Adrenal gland (tissue), 12 donors: ENCODE results near the gene DNAL4. TPM values are rescaled to one million over a fixed set of nuclear protein-coding genes. Genes with fewer than 3 reads are reported as not detected.

Experiments used
- DNase-seq, 7 donors: peaks; one replicate each; pipeline ENCODE4 v3.0.0-alpha.2; 2019 to 2020
- H3K27ac ChIP-seq, 5 donors: fragments of 200-600 bp; sonication (generic) in 4 of 5; 1 replicate in 3 of 5; 2 replicates in 2 of 5; pipeline versions ENCODE4 v1.5.1 to v1.8.0; 2016 to 2020; ENCODE audit warnings: mild to moderate bottlenecking in 1 of 5
- H3K27me3 ChIP-seq: fragments of 200-600 bp; 2 replicates; pipeline ENCODE4 v1.8.0; 2021
- H3K36me3 ChIP-seq, 2 donors: fragments of 200-600 bp; replicated peaks in 1 of 2; 1 replicate in 1 of 2; 2 replicates in 1 of 2; pipeline versions ENCODE4 v1.5.1 to v1.8.0; 2018 to 2022
- H3K4me1 ChIP-seq, 2 donors: fragments of 200-600 bp; replicated peaks in 1 of 2; 1 replicate in 1 of 2; 2 replicates in 1 of 2; pipeline versions ENCODE4 v1.5.1 to v1.8.0; 2018 to 2021
- H3K4me3 ChIP-seq, 4 donors: fragments of 200-600 bp; sonication (generic) in 3 of 4; one replicate each; pipeline ENCODE4 v1.5.1; 2016 to 2018
- H3K9me3 ChIP-seq, 3 donors: fragments of 200-600 bp; sonication (generic) in 1 of 3; replicated peaks in 1 of 3; 1 replicate in 2 of 3; 2 replicates in 1 of 3; pipeline versions ENCODE4 v1.5.1 to v1.8.0; 2016 to 2021
- CTCF ChIP-seq, 6 experiments: fragments of 450-650 bp in 4 of 6; fragments of 200-600 bp in 2 of 6; sonication (generic) in 1 of 6; IDR thresholded peaks; 1 replicate in 5 of 6; 2 replicates in 1 of 6; pipeline versions ENCODE4 v1.5.1 to v1.8.0; 2016 to 2021; ENCODE audit warnings: antibody characterized with exemption in 6 of 6, mild to moderate bottlenecking in 2 of 6, moderate library complexity in 1 of 6
- POLR2A ChIP-seq, 2 donors: fragments of 450-650 bp; IDR thresholded peaks; one replicate each; pipeline ENCODE4 v1.6.1; 2017; ENCODE audit warnings: antibody characterized with exemption in 2 of 2, mild to moderate bottlenecking in 2 of 2, moderate library complexity in 1 of 2
- WGBS, 4 donors: extraction: QIAGEN DNeasy Blood & Tissue Kit in 2 of 4; methylation state at CpG; one replicate each; pipeline versions ENCODE4 v1.1.5 to v1.1.7; 2013 to 2017; 5-methylcytosine and 5-hydroxymethylcytosine counted together
- intact Hi-C, 2 donors: fragments of 100-400 bp; cut with DNase I; formaldehyde crosslinking; loops; one replicate each; pipeline versions ENCODE4 v1.14.1 to v1.15.0; 2022 to 2023
- polyA plus RNA-seq, 3 donors: library from polyadenylated mRNA; stranded (reverse); fragments of 200-250 nt in 2 of 3; fragments of 350-450 nt in 1 of 3; fragmentation: Illumina TruSeq in 1 of 3; extraction: RNeasy Lipid Tissue Mini Kit (QIAGEN cat#74804) in 1 of 3; gene quantifications; one replicate each; pipeline ENCODE4 v1.2.3, GENCODE V29; 2013 to 2014
- total RNA-seq, 9 donors: library from RNA; depleted of rRNA in 4 of 9; stranded (reverse); fragments of >200 nt in 4 of 9; fragments of 120-200 nt in 1 of 9; fragmentation: NEBNext Ultra II Directional in 1 of 9; extraction: Animal tissue kit (Norgen Biotek cat#: 25700) in 1 of 9; gene quantifications; one replicate each; pipeline versions ENCODE4 v1.1.0 to v1.2.4, GENCODE V29; 2013 to 2023
- donor health status: healthy with polysubstance abuse.
- donor health status: Bipolar disorder and iron deficiency.
- donor health status: DM: yes; HTN: yes; CAD: no.
- donor health status: DM: no; HTN: no; CAD: no.
- donor health status: DM: no; HTN: no; CAD: no.
- donor health status: DM: yes; HTN: yes; CAD: no.

The DNAL4 gene
- total and polyA plus RNA-seq, 12 donors = 11.8 to 29.8 (median 19.1) TPM

GRCh38 chr22:38788021-38788816, 5.7 kb downstream of the DNAL4 start:
- intact Hi-C loops = no loop called here
- H3K27ac ChIP-seq = peak overlapping the region; percentile 55 to 90 (median 84)
- peak in 1 of 2 donors; percentile 87 for TF ChIP-seq POLR2A (IDR thresholded peaks at IDR 0.05)
- TF ChIP-seq CTCF (IDR thresholded peaks at IDR 0.05) = peak in 1 of 6 experiments; percentile 12
- H3K4me1 ChIP-seq = peaks cover 40 to 59% of the 10 kb centered on the region in 2 donors
- peak; percentile 76 to 91 (median 85) for DNase-seq
- H3K27me3 ChIP-seq = no peaks in the 10 kb centered on the region
- no peak overlapping the region for H3K4me3 ChIP-seq
- WGBS, 4 donors = 25 to 39% (median 27%) methylated on average over 16 of the region's 16 CpGs
- no peaks in the 10 kb centered on the region for H3K9me3 ChIP-seq
- peaks cover 0 to 4% of the 10 kb centered on the region in 2 donors for H3K36me3 ChIP-seq

GRCh38 chr22:38786631-38787030, 7.3 kb downstream of the DNAL4 start:
- no peaks in the 10 kb centered on the region for H3K9me3 ChIP-seq
- peak overlapping the region in 4 of 5 donors; percentile 14 to 90 (median 70) for H3K27ac ChIP-seq
- TF ChIP-seq POLR2A (IDR thresholded peaks at IDR 0.05) (no peak), CTCF (IDR thresholded peaks at IDR 0.05) (no peak)
- no peak overlapping the region for H3K4me3 ChIP-seq
- 50 to 62% (median 60%) methylated on average over 3 of the region's 3 CpGs for WGBS, 4 donors
- H3K36me3 ChIP-seq = peaks cover 0 to 4% of the 10 kb centered on the region in 2 donors
- H3K4me1 ChIP-seq = peaks cover 36 to 51% of the 10 kb centered on the region in 2 donors
- H3K27me3 ChIP-seq = no peaks in the 10 kb centered on the region
- DNase-seq = peak in 1 of 7 donors; percentile 13
- intact Hi-C loops = no loop called here

DNA sequence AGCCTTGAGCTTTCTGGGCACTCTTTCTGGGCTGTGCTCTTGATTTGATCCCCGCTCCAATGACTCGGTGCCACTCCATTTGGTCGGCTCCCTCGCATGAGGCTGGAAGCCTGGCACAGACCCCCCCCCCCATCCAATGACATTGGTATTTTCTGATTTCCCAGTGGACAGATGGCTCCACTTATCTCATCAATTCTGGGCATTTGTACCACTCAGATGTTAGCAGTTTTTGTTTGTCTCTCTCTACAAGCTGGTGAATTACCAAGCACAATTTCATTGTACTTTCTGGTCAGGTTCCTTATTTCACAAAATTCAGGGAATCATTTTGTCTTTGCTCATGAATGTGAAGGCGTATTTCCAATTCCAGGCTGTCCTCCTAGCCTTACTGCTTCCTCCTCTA, 9.1 kb downstream of the DNAL4 start:
- 57 to 78% (median 66%) methylated on average over 5 of the region's 5 CpGs for WGBS, 4 donors
- Histone ChIP-seq H3K27me3 (no peaks in the 10 kb centered on the region), H3K36me3 (peaks cover 0 to 6% of the 10 kb centered on the region in 2 donors), H3K4me1 (peaks cover 36 to 51% of the 10 kb centered on the region in 2 donors), H3K9me3 (no peaks in the 10 kb centered on the region), H3K27ac (peak overlapping the region in 1 of 5 donors; percentile 90), H3K4me3 (no peak overlapping the region)
- no peak for DNase-seq
- TF ChIP-seq CTCF (IDR thresholded peaks at IDR 0.05) (no peak), POLR2A (IDR thresholded peaks at IDR 0.05) (no peak)
- intact Hi-C loops = no loop called here

DNA sequence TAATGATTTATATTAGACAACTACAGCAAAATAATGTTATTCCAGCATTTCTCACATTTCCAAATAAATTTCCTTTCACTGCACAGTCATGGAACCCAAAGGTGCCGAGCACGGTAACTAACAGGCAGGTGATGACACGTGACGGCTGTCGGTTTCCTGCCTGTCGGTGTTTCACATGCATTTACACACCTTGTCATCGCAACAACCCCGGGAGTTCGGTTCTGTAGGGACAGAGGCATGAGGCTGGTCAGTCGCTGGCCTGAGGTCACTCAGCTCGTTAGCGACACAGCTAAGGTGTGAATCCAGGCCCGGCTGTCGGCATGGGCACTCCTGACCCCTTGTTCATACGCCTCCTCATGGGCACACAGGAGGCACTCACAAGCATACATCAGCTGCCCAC, 9.9 kb downstream of the DNAL4 start:
- Histone ChIP-seq H3K9me3 (no peaks in the 10 kb centered on the region), H3K4me1 (peaks cover 34 to 46% of the 10 kb centered on the region in 2 donors), H3K27ac (no peak overlapping the region), H3K4me3 (no peak overlapping the region), H3K27me3 (no peaks in the 10 kb centered on the region), H3K36me3 (peaks cover 0 to 6% of the 10 kb centered on the region in 2 donors)
- 92 to 96% (median 96%) methylated on average over 15 of the region's 15 CpGs for WGBS, 4 donors
- intact Hi-C loops = no loop called here
- DNase-seq = no peak
- no peak for TF ChIP-seq CTCF (IDR thresholded peaks at IDR 0.05)
- no peak for TF ChIP-seq POLR2A (IDR thresholded peaks at IDR 0.05)
